ENCODE measurements around the gene HOXB9. TPM values are rescaled to one million over a fixed set of nuclear protein-coding genes. Genes with fewer than 3 reads are reported as not detected.

HOXB9 gene
- total and polyA plus RNA-seq, 9 of the 15 experiments (the other 6 are each of a cell fraction or from before 2014, with no cell fraction given), result 3.1 to 196 (median 77.6) TPM

DNA sequence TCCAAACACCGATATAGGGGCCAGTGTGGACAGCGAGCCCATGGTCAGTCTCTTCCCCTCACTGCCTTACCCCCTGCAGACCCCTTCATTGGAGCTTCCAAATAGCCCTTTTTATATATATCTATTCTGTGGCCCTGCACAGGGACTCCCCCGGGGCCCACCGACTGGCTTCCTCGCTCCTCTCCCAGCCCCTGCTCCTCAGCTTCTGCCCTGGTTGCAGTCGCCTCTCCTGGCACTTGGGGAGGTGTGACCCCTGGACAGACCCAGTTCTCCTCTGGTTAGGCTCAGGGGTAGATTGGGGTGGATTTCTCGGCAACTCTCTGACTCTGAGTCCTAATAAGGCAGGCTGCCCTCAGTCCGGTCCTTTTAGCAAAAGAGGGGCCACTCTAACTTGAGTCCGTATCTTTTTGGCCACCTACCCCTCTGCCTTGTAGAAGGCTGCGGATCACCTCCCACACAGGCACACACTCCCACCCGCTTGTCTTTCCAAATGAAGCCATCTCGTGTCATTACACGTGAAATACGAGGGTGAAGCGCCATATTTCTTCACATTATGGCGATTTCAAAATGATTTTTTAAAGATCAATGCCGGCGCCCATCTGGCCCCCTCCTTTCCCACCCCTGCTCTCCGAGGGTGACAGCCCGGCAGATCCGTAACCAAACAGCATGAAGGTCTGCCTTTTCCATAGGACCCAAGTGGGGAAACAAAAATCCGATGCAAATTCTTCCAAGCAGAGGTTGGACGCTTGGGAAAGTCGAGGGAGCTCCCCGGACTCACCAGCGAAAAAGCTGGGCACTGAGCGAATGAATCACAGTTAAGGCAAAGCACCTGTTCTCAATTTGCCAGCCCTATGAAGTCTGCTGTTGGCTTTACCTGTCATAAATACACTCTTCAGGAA lies 1.7 kb upstream of the HOXB9 start (continued):
- TF ChIP-seq, protein P1, sequence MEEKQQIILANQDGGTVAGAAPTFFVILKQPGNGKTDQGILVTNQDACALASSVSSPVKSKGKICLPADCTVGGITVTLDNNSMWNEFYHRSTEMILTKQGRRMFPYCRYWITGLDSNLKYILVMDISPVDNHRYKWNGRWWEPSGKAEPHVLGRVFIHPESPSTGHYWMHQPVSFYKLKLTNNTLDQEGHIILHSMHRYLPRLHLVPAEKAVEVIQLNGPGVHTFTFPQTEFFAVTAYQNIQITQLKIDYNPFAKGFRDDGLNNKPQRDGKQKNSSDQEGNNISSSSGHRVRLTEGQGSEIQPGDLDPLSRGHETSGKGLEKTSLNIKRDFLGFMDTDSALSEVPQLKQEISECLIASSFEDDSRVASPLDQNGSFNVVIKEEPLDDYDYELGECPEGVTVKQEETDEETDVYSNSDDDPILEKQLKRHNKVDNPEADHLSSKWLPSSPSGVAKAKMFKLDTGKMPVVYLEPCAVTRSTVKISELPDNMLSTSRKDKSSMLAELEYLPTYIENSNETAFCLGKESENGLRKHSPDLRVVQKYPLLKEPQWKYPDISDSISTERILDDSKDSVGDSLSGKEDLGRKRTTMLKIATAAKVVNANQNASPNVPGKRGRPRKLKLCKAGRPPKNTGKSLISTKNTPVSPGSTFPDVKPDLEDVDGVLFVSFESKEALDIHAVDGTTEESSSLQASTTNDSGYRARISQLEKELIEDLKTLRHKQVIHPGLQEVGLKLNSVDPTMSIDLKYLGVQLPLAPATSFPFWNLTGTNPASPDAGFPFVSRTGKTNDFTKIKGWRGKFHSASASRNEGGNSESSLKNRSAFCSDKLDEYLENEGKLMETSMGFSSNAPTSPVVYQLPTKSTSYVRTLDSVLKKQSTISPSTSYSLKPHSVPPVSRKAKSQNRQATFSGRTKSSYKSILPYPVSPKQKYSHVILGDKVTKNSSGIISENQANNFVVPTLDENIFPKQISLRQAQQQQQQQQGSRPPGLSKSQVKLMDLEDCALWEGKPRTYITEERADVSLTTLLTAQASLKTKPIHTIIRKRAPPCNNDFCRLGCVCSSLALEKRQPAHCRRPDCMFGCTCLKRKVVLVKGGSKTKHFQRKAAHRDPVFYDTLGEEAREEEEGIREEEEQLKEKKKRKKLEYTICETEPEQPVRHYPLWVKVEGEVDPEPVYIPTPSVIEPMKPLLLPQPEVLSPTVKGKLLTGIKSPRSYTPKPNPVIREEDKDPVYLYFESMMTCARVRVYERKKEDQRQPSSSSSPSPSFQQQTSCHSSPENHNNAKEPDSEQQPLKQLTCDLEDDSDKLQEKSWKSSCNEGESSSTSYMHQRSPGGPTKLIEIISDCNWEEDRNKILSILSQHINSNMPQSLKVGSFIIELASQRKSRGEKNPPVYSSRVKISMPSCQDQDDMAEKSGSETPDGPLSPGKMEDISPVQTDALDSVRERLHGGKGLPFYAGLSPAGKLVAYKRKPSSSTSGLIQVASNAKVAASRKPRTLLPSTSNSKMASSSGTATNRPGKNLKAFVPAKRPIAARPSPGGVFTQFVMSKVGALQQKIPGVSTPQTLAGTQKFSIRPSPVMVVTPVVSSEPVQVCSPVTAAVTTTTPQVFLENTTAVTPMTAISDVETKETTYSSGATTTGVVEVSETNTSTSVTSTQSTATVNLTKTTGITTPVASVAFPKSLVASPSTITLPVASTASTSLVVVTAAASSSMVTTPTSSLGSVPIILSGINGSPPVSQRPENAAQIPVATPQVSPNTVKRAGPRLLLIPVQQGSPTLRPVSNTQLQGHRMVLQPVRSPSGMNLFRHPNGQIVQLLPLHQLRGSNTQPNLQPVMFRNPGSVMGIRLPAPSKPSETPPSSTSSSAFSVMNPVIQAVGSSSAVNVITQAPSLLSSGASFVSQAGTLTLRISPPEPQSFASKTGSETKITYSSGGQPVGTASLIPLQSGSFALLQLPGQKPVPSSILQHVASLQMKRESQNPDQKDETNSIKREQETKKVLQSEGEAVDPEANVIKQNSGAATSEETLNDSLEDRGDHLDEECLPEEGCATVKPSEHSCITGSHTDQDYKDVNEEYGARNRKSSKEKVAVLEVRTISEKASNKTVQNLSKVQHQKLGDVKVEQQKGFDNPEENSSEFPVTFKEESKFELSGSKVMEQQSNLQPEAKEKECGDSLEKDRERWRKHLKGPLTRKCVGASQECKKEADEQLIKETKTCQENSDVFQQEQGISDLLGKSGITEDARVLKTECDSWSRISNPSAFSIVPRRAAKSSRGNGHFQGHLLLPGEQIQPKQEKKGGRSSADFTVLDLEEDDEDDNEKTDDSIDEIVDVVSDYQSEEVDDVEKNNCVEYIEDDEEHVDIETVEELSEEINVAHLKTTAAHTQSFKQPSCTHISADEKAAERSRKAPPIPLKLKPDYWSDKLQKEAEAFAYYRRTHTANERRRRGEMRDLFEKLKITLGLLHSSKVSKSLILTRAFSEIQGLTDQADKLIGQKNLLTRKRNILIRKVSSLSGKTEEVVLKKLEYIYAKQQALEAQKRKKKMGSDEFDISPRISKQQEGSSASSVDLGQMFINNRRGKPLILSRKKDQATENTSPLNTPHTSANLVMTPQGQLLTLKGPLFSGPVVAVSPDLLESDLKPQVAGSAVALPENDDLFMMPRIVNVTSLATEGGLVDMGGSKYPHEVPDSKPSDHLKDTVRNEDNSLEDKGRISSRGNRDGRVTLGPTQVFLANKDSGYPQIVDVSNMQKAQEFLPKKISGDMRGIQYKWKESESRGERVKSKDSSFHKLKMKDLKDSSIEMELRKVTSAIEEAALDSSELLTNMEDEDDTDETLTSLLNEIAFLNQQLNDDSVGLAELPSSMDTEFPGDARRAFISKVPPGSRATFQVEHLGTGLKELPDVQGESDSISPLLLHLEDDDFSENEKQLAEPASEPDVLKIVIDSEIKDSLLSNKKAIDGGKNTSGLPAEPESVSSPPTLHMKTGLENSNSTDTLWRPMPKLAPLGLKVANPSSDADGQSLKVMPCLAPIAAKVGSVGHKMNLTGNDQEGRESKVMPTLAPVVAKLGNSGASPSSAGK (IDR thresholded peaks at IDR 0.05), result peak; percentile 60
- TF ChIP-seq RHOXF2B (CRISPR knock-in tag; conservative IDR thresholded peaks at IDR 0.05), result no peak
- TF ChIP-seq, protein P2, sequence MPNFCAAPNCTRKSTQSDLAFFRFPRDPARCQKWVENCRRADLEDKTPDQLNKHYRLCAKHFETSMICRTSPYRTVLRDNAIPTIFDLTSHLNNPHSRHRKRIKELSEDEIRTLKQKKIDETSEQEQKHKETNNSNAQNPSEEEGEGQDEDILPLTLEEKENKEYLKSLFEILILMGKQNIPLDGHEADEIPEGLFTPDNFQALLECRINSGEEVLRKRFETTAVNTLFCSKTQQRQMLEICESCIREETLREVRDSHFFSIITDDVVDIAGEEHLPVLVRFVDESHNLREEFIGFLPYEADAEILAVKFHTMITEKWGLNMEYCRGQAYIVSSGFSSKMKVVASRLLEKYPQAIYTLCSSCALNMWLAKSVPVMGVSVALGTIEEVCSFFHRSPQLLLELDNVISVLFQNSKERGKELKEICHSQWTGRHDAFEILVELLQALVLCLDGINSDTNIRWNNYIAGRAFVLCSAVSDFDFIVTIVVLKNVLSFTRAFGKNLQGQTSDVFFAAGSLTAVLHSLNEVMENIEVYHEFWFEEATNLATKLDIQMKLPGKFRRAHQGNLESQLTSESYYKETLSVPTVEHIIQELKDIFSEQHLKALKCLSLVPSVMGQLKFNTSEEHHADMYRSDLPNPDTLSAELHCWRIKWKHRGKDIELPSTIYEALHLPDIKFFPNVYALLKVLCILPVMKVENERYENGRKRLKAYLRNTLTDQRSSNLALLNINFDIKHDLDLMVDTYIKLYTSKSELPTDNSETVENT (CRISPR knock-in tag; IDR thresholded peaks at IDR 0.05), result no peak
- no peak for TF ChIP-seq ZNF561 (CRISPR knock-in tag; conservative IDR thresholded peaks at IDR 0.05)
- no peak for TF ChIP-seq SMC3 (conservative IDR thresholded peaks at IDR 0.05; ENCODE audit: insufficient read depth, low read depth, low read length)
- peak; percentile 32; the same call in 1 of the 2 replicates for TF ChIP-seq ARID1B (IDR thresholded peaks at IDR 0.05)
- TF ChIP-seq CHD4 (IDR thresholded peaks at IDR 0.05; ENCODE audit: insufficient read depth, insufficient replicate concordance, low read depth, low read length, poor library complexity, severe bottlenecking), result no peak
- no peak for TF ChIP-seq MTF1 (CRISPR knock-in tag; IDR thresholded peaks at IDR 0.05; ENCODE audit: borderline replicate concordance)
- TF ChIP-seq TCF3 (CRISPR knock-in tag; IDR thresholded peaks at IDR 0.05), result no peak
- peak; percentile 58 for TF ChIP-seq CBFA2T3 (IDR thresholded peaks at IDR 0.05)
- TF ChIP-seq, protein P3, sequence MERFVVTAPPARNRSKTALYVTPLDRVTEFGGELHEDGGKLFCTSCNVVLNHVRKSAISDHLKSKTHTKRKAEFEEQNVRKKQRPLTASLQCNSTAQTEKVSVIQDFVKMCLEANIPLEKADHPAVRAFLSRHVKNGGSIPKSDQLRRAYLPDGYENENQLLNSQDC (CRISPR knock-in tag; IDR thresholded peaks at IDR 0.05), result no peak
- no peak for TF ChIP-seq KDM1A (IDR thresholded peaks at IDR 0.05)
- TF ChIP-seq SP1 (CRISPR knock-in tag; IDR thresholded peaks at IDR 0.05), result peak; percentile 5; the same call in 1 of the 2 replicates

Data from K562 (cell line).